LNCaP clone FGC (cell line): ENCODE results near the gene WNT3A.

ENCODE experiments used
- DNase-seq: peaks from one replicate; pipeline ENCODE4 v3.0.0-alpha.2; 2011; ENCODE audit warnings: low read depth
- H3K4me3 ChIP-seq: 2 replicates; pipeline ENCODE4 v1.5.1; 2011; ENCODE audit warnings: mild to moderate bottlenecking, low read depth, low read length, control low read depth
- TF ChIP-seq, protein P1 (sequence below): IDR thresholded peaks from 2 replicates; pipeline ENCODE4 v1.5.1; 2012; ENCODE audit warnings: mild to moderate bottlenecking; ENCODE audit not compliant: control insufficient read depth, insufficient read depth; ENCODE audit errors: extremely low read depth

Gene WNT3A

DNA sequence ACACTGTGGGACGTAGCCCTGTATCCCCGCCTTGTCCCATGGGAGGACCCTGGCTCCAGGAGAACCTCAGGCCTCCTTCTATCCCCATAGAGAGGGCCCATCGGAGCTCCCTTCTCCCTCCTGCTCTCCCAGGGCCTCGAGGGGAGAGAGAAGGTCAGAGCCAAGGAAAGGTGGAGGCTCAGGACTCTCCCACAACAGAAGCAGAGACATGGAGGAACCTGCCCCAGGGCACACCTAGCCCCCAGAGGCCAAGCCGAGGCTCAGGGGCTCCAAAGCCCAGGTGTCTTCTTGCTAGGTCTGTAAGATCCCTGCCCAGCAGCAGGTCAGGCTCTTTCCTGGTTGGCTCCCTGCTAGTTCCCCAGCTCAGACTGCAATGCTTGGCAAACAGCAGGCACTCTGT, 41.3 kb downstream of the WNT3A start:
- DNase-seq = no peak
- TF ChIP-seq, protein P1, sequence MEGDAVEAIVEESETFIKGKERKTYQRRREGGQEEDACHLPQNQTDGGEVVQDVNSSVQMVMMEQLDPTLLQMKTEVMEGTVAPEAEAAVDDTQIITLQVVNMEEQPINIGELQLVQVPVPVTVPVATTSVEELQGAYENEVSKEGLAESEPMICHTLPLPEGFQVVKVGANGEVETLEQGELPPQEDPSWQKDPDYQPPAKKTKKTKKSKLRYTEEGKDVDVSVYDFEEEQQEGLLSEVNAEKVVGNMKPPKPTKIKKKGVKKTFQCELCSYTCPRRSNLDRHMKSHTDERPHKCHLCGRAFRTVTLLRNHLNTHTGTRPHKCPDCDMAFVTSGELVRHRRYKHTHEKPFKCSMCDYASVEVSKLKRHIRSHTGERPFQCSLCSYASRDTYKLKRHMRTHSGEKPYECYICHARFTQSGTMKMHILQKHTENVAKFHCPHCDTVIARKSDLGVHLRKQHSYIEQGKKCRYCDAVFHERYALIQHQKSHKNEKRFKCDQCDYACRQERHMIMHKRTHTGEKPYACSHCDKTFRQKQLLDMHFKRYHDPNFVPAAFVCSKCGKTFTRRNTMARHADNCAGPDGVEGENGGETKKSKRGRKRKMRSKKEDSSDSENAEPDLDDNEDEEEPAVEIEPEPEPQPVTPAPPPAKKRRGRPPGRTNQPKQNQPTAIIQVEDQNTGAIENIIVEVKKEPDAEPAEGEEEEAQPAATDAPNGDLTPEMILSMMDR = no peak

DNA sequence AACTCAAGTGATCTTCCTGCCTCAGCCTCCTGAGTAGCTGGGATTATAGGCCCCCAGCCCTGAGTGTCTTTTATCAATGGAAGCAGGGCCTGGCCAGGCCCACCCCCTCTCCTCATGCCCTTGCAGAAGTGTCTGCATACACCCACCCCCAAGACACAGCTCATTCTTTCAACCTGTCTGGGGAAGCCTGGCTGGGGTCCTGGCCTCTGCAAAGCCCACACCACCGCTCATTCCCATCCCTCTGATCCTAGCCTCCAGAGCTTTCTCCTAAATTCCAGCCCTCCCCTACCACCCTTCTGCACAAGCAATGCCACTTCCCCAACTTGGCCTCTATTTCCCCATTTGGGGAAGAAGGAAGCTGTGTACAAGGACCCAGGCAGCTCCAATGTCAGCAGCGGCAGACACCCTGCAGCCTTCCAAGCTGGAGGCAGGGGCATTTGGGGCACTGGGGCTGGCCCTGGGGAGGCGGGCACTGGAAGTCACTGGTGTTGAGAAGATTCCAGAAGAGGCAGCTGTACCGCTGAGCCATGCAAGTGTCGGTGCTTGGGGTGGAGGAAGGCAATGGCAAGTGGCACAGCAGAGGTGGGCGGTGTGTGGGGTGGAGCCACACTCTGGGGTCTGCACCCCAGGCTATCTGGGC, 42.0 kb downstream of the WNT3A start:
- DNase-seq = no peak
- no peak overlapping the region for H3K4me3 ChIP-seq
- TF ChIP-seq, protein P1 = no peak

More for the DNA sequence above, 41.3 kb downstream of the WNT3A start:
- no peak overlapping the region for H3K4me3 ChIP-seq

DNA sequence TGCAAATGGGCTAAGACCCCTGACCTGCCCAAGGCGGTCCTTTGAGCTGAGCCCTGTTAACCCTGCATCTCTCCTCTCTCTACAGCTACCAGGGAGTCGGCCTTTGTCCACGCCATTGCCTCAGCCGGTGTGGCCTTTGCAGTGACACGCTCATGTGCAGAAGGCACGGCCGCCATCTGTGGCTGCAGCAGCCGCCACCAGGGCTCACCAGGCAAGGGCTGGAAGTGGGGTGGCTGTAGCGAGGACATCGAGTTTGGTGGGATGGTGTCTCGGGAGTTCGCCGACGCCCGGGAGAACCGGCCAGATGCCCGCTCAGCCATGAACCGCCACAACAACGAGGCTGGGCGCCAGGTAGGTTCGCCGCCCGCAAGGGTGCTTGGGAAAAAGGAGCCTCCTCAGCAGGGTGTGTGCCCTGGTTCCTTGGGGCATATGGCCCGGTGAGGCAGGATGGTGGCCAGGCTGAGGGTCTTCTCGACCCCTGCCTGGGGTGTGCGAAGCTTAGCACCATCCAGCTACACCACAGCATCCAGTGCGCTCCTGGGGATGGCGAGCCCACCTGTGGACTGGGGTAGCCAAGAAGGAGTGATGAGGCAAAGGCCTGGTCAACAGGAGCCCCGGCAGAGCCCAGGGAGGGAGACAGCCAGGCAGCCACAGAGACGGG, 43.9 kb downstream of the WNT3A start:
- H3K4me3 ChIP-seq = no peak overlapping the region
- TF ChIP-seq, protein P1 = no peak
- no peak for DNase-seq

DNA sequence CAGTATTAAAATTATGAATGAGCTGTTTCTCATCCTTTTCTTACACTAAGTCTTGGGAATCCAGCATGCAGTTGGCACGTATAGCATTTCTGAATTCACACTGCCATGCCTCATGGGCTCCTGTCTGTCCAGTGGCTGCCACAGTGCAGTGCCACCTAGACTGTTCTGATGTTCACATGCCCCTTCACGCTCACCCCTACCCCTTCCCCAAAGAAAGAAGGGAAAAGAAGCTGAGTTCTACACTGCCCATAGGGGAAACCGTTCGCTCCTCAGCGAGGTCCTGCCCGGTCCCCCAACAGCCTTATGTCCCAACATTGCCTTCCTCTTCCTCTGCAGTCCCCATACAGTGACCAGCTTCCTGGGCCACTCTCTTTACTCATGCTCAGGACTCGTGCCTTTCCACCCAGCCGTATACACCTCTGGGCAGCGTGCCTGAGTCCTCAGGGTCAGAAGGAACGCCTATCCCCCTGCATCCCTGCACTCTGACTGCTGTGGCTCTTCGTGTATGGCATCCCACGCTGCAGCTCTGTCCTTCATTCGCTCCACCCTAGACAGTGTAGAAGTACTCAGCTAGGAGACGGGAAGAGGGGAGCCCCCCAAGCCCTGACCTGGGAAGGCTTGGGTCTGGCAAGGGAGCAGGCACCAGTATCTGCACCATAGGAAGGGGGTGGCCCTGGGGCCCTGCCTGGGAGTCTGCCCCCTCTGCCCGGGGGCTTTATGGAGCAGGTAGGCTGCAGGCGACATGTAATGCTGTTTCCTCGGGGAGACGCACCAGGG, 51.6 kb downstream of the WNT3A start:
- TF ChIP-seq, protein P1 = no peak
- DNase-seq = no peak
- H3K4me3 ChIP-seq = no peak overlapping the region

DNA sequence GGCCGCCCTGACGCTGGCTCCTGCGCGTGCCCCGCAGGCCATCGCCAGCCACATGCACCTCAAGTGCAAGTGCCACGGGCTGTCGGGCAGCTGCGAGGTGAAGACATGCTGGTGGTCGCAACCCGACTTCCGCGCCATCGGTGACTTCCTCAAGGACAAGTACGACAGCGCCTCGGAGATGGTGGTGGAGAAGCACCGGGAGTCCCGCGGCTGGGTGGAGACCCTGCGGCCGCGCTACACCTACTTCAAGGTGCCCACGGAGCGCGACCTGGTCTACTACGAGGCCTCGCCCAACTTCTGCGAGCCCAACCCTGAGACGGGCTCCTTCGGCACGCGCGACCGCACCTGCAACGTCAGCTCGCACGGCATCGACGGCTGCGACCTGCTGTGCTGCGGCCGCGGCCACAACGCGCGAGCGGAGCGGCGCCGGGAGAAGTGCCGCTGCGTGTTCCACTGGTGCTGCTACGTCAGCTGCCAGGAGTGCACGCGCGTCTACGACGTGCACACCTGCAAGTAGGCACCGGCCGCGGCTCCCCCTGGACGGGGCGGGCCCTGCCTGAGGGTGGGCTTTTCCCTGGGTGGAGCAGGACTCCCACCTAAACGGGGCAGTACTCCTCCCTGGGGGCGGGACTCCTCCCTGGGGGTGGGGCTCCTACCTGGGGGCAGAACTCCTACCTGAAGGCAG, 52.3 kb downstream of the WNT3A start:
- TF ChIP-seq, protein P1 = no peak
- no peak for DNase-seq
- no peak overlapping the region for H3K4me3 ChIP-seq

DNA sequence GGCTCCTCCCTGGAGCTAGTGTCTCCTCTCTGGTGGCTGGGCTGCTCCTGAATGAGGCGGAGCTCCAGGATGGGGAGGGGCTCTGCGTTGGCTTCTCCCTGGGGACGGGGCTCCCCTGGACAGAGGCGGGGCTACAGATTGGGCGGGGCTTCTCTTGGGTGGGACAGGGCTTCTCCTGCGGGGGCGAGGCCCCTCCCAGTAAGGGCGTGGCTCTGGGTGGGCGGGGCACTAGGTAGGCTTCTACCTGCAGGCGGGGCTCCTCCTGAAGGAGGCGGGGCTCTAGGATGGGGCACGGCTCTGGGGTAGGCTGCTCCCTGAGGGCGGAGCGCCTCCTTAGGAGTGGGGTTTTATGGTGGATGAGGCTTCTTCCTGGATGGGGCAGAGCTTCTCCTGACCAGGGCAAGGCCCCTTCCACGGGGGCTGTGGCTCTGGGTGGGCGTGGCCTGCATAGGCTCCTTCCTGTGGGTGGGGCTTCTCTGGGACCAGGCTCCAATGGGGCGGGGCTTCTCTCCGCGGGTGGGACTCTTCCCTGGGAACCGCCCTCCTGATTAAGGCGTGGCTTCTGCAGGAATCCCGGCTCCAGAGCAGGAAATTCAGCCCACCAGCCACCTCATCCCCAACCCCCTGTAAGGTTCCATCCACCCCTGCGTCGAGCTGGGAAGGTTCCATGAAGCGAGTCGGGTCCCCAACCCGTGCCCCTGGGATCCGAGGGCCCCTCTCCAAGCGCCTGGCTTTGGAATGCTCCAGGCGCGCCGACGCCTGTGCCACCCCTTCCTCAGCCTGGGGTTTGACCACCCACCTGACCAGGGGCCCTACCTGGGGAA, 53.0 kb downstream of the WNT3A start:
- TF ChIP-seq, protein P1 = no peak

More for the DNA sequence above, 53.0 kb downstream of the WNT3A start:
- no peak for DNase-seq
- H3K4me3 ChIP-seq = no peak overlapping the region
